HepG2 (cell line): Measurements from ENCODE around the gene DLG4. TPM values are rescaled to one million over a fixed set of nuclear protein-coding genes. Genes with fewer than 3 reads are reported as not detected.

Source experiments
- ATAC-seq: fragments of 200-7000 bp; cut with Tn5 transposase; 3 replicates; pipeline ENCODE4 v1.9.1; 2020; ENCODE audit warnings: mild to moderate bottlenecking, moderate library complexity
- BruUV-seq: library from RNA; stranded (reverse); fragments of 400-500 nt; replicated peaks from 2 replicates; lab custom pipeline; 2021; lab: Mats Ljungman, UMichigan
- CTCF ChIA-PET: fragments of 300-600 bp; formaldehyde crosslinking; extraction: SDS; loops from one replicate; lab custom pipeline; 2021; ENCODE audit warnings: low total read pairs, inconsistent platforms, low intra/inter-chr PET ratio; lab: Yijun Ruan, JAX
- POLR2A ChIA-PET: fragments of 350-600 bp; sonication (Branson Sonifier 250); formaldehyde crosslinking; loops from one replicate; lab custom pipeline; 2020; ENCODE audit warnings: antibody characterized with exemption, inconsistent platforms; lab: Yijun Ruan, JAX
- DNase-seq: peaks from one replicate; pipeline ENCODE4 v3.0.0-alpha.2; 2015; ENCODE audit warnings: low spot score
- FAIRE-seq: peaks from 3 replicates; lab custom pipeline; 2011; peaks lifted over from hg19 to GRCh38; lab: Jason Lieb, UNC
- H2AFZ ChIP-seq: one replicate; pipeline ENCODE4 v1.6.1; 2011; ENCODE audit warnings: low read length, inconsistent platforms
- H3K27ac ChIP-seq: fragments of 300-600 bp; 3 replicates; pipeline ENCODE4 v1.8.0; 2011; ENCODE audit warnings: mixed run types, mild to moderate bottlenecking, mixed read lengths, low read length, inconsistent platforms; ENCODE audit not compliant: insufficient read depth; ENCODE audit errors: extremely low read length
- H3K27me3 ChIP-seq, 2 experiments: fragments of 200-600 bp in 1 of 2; 2 replicates in 1 of 2; 3 replicates in 1 of 2; pipeline versions ENCODE4 v1.6.0 to v1.8.0; 2011; ENCODE audit warnings: low read length in 2 of 2, mild to moderate bottlenecking in 2 of 2, moderate library complexity in 2 of 2, inconsistent platforms in 1 of 2; ENCODE audit not compliant: insufficient read depth in 2 of 2, control insufficient read depth in 1 of 2
- H3K36me3 ChIP-seq, 2 experiments: fragments of 200-600 bp in 1 of 2; replicated peaks in 1 of 2; 2 replicates in 1 of 2; 3 replicates in 1 of 2; pipeline versions ENCODE4 v1.5.1 to v1.8.0; 2011; ENCODE audit warnings: low read length in 2 of 2, inconsistent platforms in 1 of 2; ENCODE audit not compliant: insufficient read depth in 2 of 2, control insufficient read depth in 1 of 2
- H3K4me1 ChIP-seq: 2 replicates; pipeline ENCODE4 v1.5.1; 2012; ENCODE audit warnings: low read length, inconsistent platforms; ENCODE audit not compliant: insufficient read depth
- H3K4me2 ChIP-seq: 2 replicates; pipeline ENCODE4 v1.6.0; 2011; ENCODE audit warnings: low read depth, low read length, inconsistent platforms
- H3K4me3 ChIP-seq, 3 experiments: fragments of 200-600 bp in 1 of 3; sonication (generic), shearing (Covaris generic) in 1 of 3; replicated peaks in 1 of 3; 2 replicates each; pipeline ENCODE4 v1.5.1; 2011 to 2016; ENCODE audit warnings: low read length in 3 of 3, inconsistent platforms in 2 of 3, low read depth in 2 of 3, mild to moderate bottlenecking in 2 of 3, control low read depth in 1 of 3, mixed read lengths in 1 of 3; ENCODE audit not compliant: insufficient read depth in 1 of 3
- H3K79me2 ChIP-seq: one replicate; pipeline ENCODE4 v1.6.1; 2011; ENCODE audit warnings: low read length, inconsistent platforms; ENCODE audit not compliant: insufficient read depth
- H3K9ac ChIP-seq: 2 replicates; pipeline ENCODE4 v1.6.0; 2011; ENCODE audit warnings: mild to moderate bottlenecking, low read depth, low read length, inconsistent platforms; ENCODE audit not compliant: insufficient read depth
- H3K9me3 ChIP-seq: 2 replicates; pipeline ENCODE4 v1.5.1; 2012; ENCODE audit warnings: mild to moderate bottlenecking, low read length
- H4K20me1 ChIP-seq: 2 replicates; pipeline ENCODE4 v1.6.0; 2011; ENCODE audit warnings: inconsistent platforms, mild to moderate bottlenecking, low read length, moderate library complexity; ENCODE audit not compliant: insufficient read depth
- BRD4 ChIP-seq: sonication (generic); formaldehyde crosslinking; IDR thresholded peaks from 2 replicates; pipeline ENCODE4 v1.4.0; 2020; ENCODE audit warnings: missing genetic modification reagents
- FOXM1 ChIP-seq: sonication (generic); formaldehyde crosslinking; IDR thresholded peaks from 2 replicates; pipeline ENCODE4 v1.5.0; 2020; ENCODE audit warnings: missing genetic modification reagents
- HNRNPL ChIP-seq: fragments of 200-400 bp; formaldehyde crosslinking; IDR thresholded peaks from 2 replicates; pipeline ENCODE4 v1.6.1; 2017; ENCODE audit warnings: mild to moderate bottlenecking, low read depth, low read length
- MTF1 ChIP-seq: sonication (generic); formaldehyde crosslinking; IDR thresholded peaks from 2 replicates; pipeline ENCODE4 v1.5.0; 2020; ENCODE audit warnings: missing genetic modification reagents
- NFIC ChIP-seq: IDR thresholded peaks from 2 replicates; pipeline ENCODE4 v1.6.1; 2012; ENCODE audit warnings: mild to moderate bottlenecking, low read length, inconsistent platforms
- PBX2 ChIP-seq: IDR thresholded peaks from 2 replicates; pipeline ENCODE4 v1.6.1; 2016; ENCODE audit warnings: control low read depth
- PLRG1 ChIP-seq: fragments of 450-650 bp; conservative IDR thresholded peaks from 2 replicates; pipeline ENCODE4 v1.6.1; 2016
- POLR2A ChIP-seq, 2 experiments: IDR thresholded peaks; 2 replicates each; pipeline ENCODE4 v1.6.1; 2011; ENCODE audit warnings: low read depth in 2 of 2, low read length in 2 of 2, mild to moderate bottlenecking in 1 of 2, moderate library complexity in 1 of 2; ENCODE audit not compliant: insufficient read depth in 1 of 2
- POLR2AphosphoS5 ChIP-seq: IDR thresholded peaks from 2 replicates; pipeline ENCODE4 v1.6.1; 2012; ENCODE audit warnings: low read depth, low read length
- SAFB2 ChIP-seq: sonication (generic); formaldehyde crosslinking; IDR thresholded peaks from 2 replicates; pipeline ENCODE4 v1.5.1; 2020; ENCODE audit warnings: missing genetic modification reagents, low read depth, mild to moderate bottlenecking, borderline replicate concordance
- STAT5B ChIP-seq: sonication (generic); formaldehyde crosslinking; IDR thresholded peaks from 2 replicates; pipeline ENCODE4 v1.4.0; 2020; ENCODE audit warnings: missing genetic modification reagents
- TARDBP ChIP-seq: sonication (generic); formaldehyde crosslinking; IDR thresholded peaks from 2 replicates; pipeline ENCODE4 v1.8.0; 2022; ENCODE audit warnings: mild to moderate bottlenecking, missing genetic modification reagents
- UBTF ChIP-seq: sonication (generic); formaldehyde crosslinking; IDR thresholded peaks from 2 replicates; pipeline ENCODE4 v1.4.0; 2020; ENCODE audit warnings: mild to moderate bottlenecking, missing genetic modification reagents
- ZBTB3 ChIP-seq: sonication (generic); formaldehyde crosslinking; IDR thresholded peaks from 2 replicates; pipeline ENCODE4 v1.4.0; 2020; ENCODE audit warnings: low read depth, mild to moderate bottlenecking, moderate library complexity, missing genetic modification reagents, borderline replicate concordance
- ZNF225 ChIP-seq: sonication (generic); formaldehyde crosslinking; IDR thresholded peaks from 2 replicates; pipeline ENCODE4 v1.4.0; 2020; ENCODE audit warnings: mild to moderate bottlenecking, missing genetic modification reagents
- ZNF251 ChIP-seq: sonication (generic); formaldehyde crosslinking; IDR thresholded peaks from 2 replicates; pipeline ENCODE4 v1.9.0; 2021; ENCODE audit warnings: mild to moderate bottlenecking, missing genetic modification reagents
- ZNF431 ChIP-seq: sonication (generic); formaldehyde crosslinking; IDR thresholded peaks from 2 replicates; pipeline ENCODE4 v1.9.0; 2022; ENCODE audit warnings: missing genetic modification reagents, low read depth, mild to moderate bottlenecking, borderline replicate concordance
- WGBS: methylation state at CpG from one replicate; pipeline ENCODE4 v1.1.6; 2017; ENCODE audit warnings: low lambda C conversion rate; 5-methylcytosine and 5-hydroxymethylcytosine counted together
- in situ Hi-C: cut with HindIII; loops from 2 replicates; pipeline ENCODE4 v1.10.0; 2017; ENCODE audit warnings: low pct_unique_long_range_greater_than_20kb; ENCODE audit not compliant: extremely low pct_ligation_motif_present
- intact Hi-C: fragments of 100-400 bp; cut with micrococcal nuclease; formaldehyde crosslinking; loops from one replicate; pipeline ENCODE4 v1.10.0; 2022; ENCODE audit not compliant: unreplicated experiment
- polyA plus RNA-seq, 8 experiments: library from polyadenylated mRNA; depleted of rRNA in 3 of 8; stranded (reverse) in 7 of 8; unstranded in 1 of 8; fragments of >200 nt; fragmentation: Illumina TruSeq in 4 of 8; extraction: Trizol in 4 of 8; gene quantifications; 2 replicates each; pipeline versions ENCODE4 v1.2.1 to v1.2.3, GENCODE V29; 2011 to 2016; ENCODE audit warnings: low read depth in 4 of 8, missing spikeins in 1 of 8, mixed read lengths in 1 of 8; ENCODE audit not compliant: insufficient read depth in 1 of 8
- total RNA-seq, 5 experiments: library from RNA; depleted of rRNA; stranded (reverse); fragments of >200 nt; fragmentation: Illumina TruSeq; extraction: Trizol; gene quantifications; 2 replicates each; pipeline ENCODE4 v1.2.3, GENCODE V29; 2016; ENCODE audit warnings: low read depth in 1 of 5
- TF ChIP-seq, protein P1 (sequence below): fragments of 450-650 bp; IDR thresholded peaks from 2 replicates; pipeline ENCODE4 v1.6.1; 2016

DLG4 gene
- total and polyA plus RNA-seq, 2 of the 13 experiments (the other 11 are each of a cell fraction or from before 2014, with no cell fraction given) = 0.71 to 4.3 TPM

DNA sequence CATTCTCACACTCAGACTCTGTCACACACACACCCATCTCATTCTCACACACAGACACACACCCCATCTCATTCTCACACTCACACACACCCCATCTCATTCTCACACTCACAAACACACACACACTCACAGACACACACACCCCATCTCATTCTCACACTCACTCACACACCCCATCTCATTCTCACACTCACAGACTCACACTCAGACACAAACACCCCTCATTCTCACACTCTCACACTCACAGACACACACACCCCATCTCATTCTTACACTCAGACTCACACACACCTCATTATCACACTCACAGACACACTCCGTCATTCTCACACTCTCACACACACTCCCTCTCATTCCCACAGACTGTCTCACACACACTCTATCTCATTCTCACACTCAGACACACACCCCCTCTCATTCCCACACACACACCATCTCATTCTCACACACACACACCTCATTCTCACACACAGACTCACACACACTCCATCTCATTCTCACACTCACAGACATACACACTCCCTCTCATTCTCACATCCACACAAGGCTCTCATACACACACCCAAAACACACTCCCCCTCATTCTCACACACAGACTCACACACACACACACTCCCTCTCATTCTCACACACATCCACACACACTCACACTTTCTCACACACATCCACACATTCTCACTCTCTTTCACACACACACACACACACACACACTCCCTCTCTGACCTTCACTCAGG, 43.4 kb downstream of the DLG4 start (continued):
- peak in 1 of 2 experiments; percentile 14; a peak in 2 of 4 replicates for TF ChIP-seq POLR2A (IDR thresholded peaks at IDR 0.05; ENCODE audit: insufficient read depth in 1 of 2, low read depth in 2 of 2, low read length in 2 of 2)
- peak; percentile 45; the same call in 1 of the 2 replicates for TF ChIP-seq POLR2AphosphoS5
- TF ChIP-seq PLRG1 = no peak
- no peak for TF ChIP-seq ZNF251
- TF ChIP-seq SAFB2 (CRISPR knock-in tag) = no peak
- TF ChIP-seq, all 625 proteins: peak for 11

DNA sequence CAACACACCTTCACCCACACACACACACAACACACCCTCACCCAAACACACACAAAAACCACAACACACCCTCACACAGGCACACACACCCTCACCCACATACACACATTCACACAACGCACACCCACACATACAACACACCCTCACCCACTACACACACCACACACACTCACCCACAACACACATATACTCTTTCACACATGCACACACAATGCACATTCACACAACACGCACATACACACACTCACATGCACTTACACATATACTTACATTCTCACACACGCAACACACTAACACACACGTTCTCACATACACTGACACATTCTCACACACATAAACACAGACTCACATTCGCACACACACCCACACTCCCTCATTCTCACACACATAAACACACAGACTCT, 44.3 kb downstream of the DLG4 start:
- Histone ChIP-seq H3K27ac (peak overlapping the region; percentile 60), H3K9me3 (no peaks in the 10 kb centered on the region), H2AFZ (no peak overlapping the region), H3K9ac (peak overlapping the region; percentile 96), H3K4me1 (peaks cover 56% of the 10 kb centered on the region), H3K27me3 (no peaks in the 10 kb centered on the region; a peak in 1 of 5 replicates), H3K4me3 (peak overlapping the region; percentile 43 to 93 (median 84); a peak in 4 of 6 replicates), H4K20me1 (peaks cover 39% of the 10 kb centered on the region), H3K4me2 (peak overlapping the region; percentile 92), H3K79me2 (peaks cover 47% of the 10 kb centered on the region), H3K36me3 (peaks cover 17 to 40% of the 10 kb centered on the region in 2 experiments)
- ATAC-seq (no peak), FAIRE-seq (no peak), DNase-seq (no peak)
- in situ Hi-C loops (loop anchor here (5.0 kb wide), 1 partner anchor 42 kb away; the partner anchor contains the start of genes ACADVL and DLG4), intact Hi-C loops (loop anchor here (5.0 to 10.0 kb wide), 3 partner anchors 37 to 59 kb away; partner anchors contain the start of genes DVL2 and PHF23)
- POLR2A ChIA-PET = no interaction called here
- WGBS = 94% methylated on average over 5 of the region's 5 CpGs
- BruUV-seq = no TSS peak
- CTCF ChIA-PET = no interaction called here
- TF ChIP-seq PBX2 = no peak
- 0 out of 2 replicates have a peak, but pooled peaks have one; percentile 11 for TF ChIP-seq TARDBP
- no peak for TF ChIP-seq ZNF225
- peak; percentile 41 to 53 for TF ChIP-seq POLR2A (IDR thresholded peaks at IDR 0.05; ENCODE audit: insufficient read depth in 1 of 2, low read depth in 2 of 2, low read length in 2 of 2)
- TF ChIP-seq, protein P1, sequence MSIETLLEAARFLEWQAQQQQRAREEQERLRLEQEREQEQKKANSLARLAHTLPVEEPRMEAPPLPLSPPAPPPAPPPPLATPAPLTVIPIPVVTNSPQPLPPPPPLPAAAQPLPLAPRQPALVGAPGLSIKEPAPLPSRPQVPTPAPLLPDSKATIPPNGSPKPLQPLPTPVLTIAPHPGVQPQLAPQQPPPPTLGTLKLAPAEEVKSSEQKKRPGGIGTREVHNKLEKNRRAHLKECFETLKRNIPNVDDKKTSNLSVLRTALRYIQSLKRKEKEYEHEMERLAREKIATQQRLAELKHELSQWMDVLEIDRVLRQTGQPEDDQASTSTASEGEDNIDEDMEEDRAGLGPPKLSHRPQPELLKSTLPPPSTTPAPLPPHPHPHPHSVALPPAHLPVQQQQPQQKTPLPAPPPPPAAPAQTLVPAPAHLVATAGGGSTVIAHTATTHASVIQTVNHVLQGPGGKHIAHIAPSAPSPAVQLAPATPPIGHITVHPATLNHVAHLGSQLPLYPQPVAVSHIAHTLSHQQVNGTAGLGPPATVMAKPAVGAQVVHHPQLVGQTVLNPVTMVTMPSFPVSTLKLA = 0 out of 2 replicates have a peak, but pooled peaks have one; percentile 8
- TF ChIP-seq NFIC = no peak
- TF ChIP-seq UBTF (CRISPR knock-in tag) = peak; percentile 49; the same call in 1 of the 2 replicates
- TF ChIP-seq HNRNPL = 0 out of 2 replicates have a peak, but pooled peaks have one; percentile 40
- no peak for TF ChIP-seq MTF1
- no peak for TF ChIP-seq STAT5B (CRISPR knock-in tag)
- TF ChIP-seq BRD4 (CRISPR knock-in tag) = peak; percentile 47; the same call in 1 of the 2 replicates
- TF ChIP-seq FOXM1 (CRISPR knock-in tag) = no peak
- TF ChIP-seq ZNF431 = no peak
- no peak for TF ChIP-seq ZBTB3 (CRISPR knock-in tag)
